K562 (cell line): ENCODE data around the gene AFDN. TPM values are rescaled to one million over a fixed set of nuclear protein-coding genes. Genes with fewer than 3 reads are reported as not detected.
A peak's percentile ranks its signal among the peaks of the same experiment; 100 is the strongest.

Experiments
- ATAC-seq: fragments of 200-7000 bp; cut with Tn5 transposase; 3 replicates; pipeline ENCODE4 v1.9.1; 2020; ENCODE audit warnings: moderate library complexity
- BruUV-seq: library from RNA; stranded (reverse); fragments of 400-500 nt; replicated peaks from 2 replicates; lab custom pipeline; 2021; lab: Mats Ljungman, UMichigan
- CTCF ChIA-PET: fragments of 300-600 bp; formaldehyde crosslinking; extraction: SDS; loops from one replicate; lab custom pipeline; 2021; ENCODE audit warnings: low intra/inter-chr PET ratio; lab: Yijun Ruan, JAX
- POLR2A ChIA-PET: fragments of 300-600, 350-650 bp; sonication (Branson Sonifier 250); formaldehyde crosslinking; extraction: SDS; loops from one replicate; lab custom pipeline; 2021; ENCODE audit warnings: antibody characterized with exemption, inconsistent platforms; lab: Yijun Ruan, JAX
- DNase-seq, 4 experiments: peaks; one replicate each; pipeline versions ENCODE4 v3.0.0 to v3.0.0-alpha.2; 2011 to 2018; ENCODE audit warnings: low spot score in 3 of 4, mixed read lengths in 3 of 4; ENCODE audit errors: extremely low read depth in 1 of 4
- FAIRE-seq: peaks from 2 replicates; lab custom pipeline; 2011; peaks lifted over from hg19 to GRCh38; lab: Jason Lieb, UNC
- H2AFZ ChIP-seq: 2 replicates; pipeline ENCODE4 v1.6.0; 2011; ENCODE audit warnings: low read depth, low read length, control low read depth, inconsistent platforms
- H3K27ac ChIP-seq: fragments of 200-600 bp; 3 replicates; pipeline ENCODE4 v1.8.0; 2011; ENCODE audit warnings: low read depth, mild to moderate bottlenecking, control low read depth, inconsistent platforms, low read length, moderate library complexity, mixed read lengths; ENCODE audit errors: extremely low read depth
- H3K27me3 ChIP-seq, 2 experiments: fragments of 300-600 bp in 1 of 2; 2 replicates in 1 of 2; 3 replicates in 1 of 2; pipeline versions ENCODE4 v1.6.0 to v1.8.0; 2011; ENCODE audit warnings: inconsistent platforms in 2 of 2, low read length in 2 of 2, mild to moderate bottlenecking in 1 of 2, mixed read lengths in 1 of 2, moderate library complexity in 1 of 2; ENCODE audit not compliant: control insufficient read depth in 2 of 2, insufficient read depth in 2 of 2
- H3K36me3 ChIP-seq: fragments of 300-600 bp; 3 replicates; pipeline ENCODE4 v1.8.0; 2011; ENCODE audit warnings: mild to moderate bottlenecking, low read length, inconsistent platforms; ENCODE audit not compliant: control insufficient read depth, insufficient read depth
- H3K4me1 ChIP-seq, 2 experiments: fragments of 200-600 bp in 1 of 2; replicated peaks in 1 of 2; 2 replicates in 1 of 2; 3 replicates in 1 of 2; pipeline versions ENCODE4 v1.5.1 to v1.8.0; 2011; ENCODE audit warnings: inconsistent platforms in 2 of 2, low read length in 2 of 2, mild to moderate bottlenecking in 1 of 2, mixed read lengths in 1 of 2, moderate library complexity in 1 of 2; ENCODE audit not compliant: control insufficient read depth in 2 of 2, insufficient read depth in 2 of 2
- H3K4me2 ChIP-seq: 2 replicates; pipeline ENCODE4 v1.6.1; 2011; ENCODE audit warnings: low read length, control low read depth, inconsistent platforms, mixed read lengths; ENCODE audit not compliant: insufficient read depth
- H3K4me3 ChIP-seq: fragments of 200-600 bp; sonication (generic), shearing (Covaris generic); 2 replicates; pipeline ENCODE4 v1.5.1; 2016; ENCODE audit warnings: control low read depth, inconsistent platforms
- H3K79me2 ChIP-seq: fragments of 200-600 bp; 3 replicates; pipeline ENCODE4 v1.8.0; 2011; ENCODE audit warnings: low read length, inconsistent platforms; ENCODE audit not compliant: control insufficient read depth, insufficient read depth
- H3K9ac ChIP-seq, 2 experiments: 2 replicates each; pipeline versions ENCODE4 v1.6.0 to v1.6.1; 2011; ENCODE audit warnings: low read depth in 2 of 2, low read length in 2 of 2, control low read depth in 1 of 2, inconsistent platforms in 1 of 2, mild to moderate bottlenecking in 1 of 2, mixed read lengths in 1 of 2; ENCODE audit not compliant: insufficient read depth in 1 of 2
- H3K9me1 ChIP-seq: one replicate; pipeline ENCODE4 v1.6.0; 2011; ENCODE audit warnings: inconsistent platforms, mild to moderate bottlenecking, low read length, moderate library complexity; ENCODE audit not compliant: control insufficient read depth, insufficient read depth
- H3K9me3 ChIP-seq: replicated peaks from 2 replicates; pipeline ENCODE4 v1.5.1; 2011; ENCODE audit warnings: low read depth, low read length, inconsistent platforms; ENCODE audit not compliant: control insufficient read depth, insufficient read depth
- H4K20me1 ChIP-seq: replicated peaks from 2 replicates; pipeline ENCODE4 v1.6.1; 2011; ENCODE audit warnings: low read length, inconsistent platforms, mixed read lengths; ENCODE audit not compliant: control insufficient read depth, insufficient read depth
- EHMT2 ChIP-seq: fragments of 450-650 bp; IDR thresholded peaks from 2 replicates; pipeline ENCODE4 v1.6.1; 2018; ENCODE audit warnings: antibody characterized with exemption
- WGBS: fragments of 100-300 bp; shearing (Covaris generic); methylation state at CpG from one replicate; pipeline ENCODE4 v1.1.6; 2016; ENCODE audit warnings: low coverage, mixed read lengths; ENCODE audit not compliant: insufficient coverage; ENCODE audit errors: missing lambda C conversion rate; 5-methylcytosine and 5-hydroxymethylcytosine counted together
- in situ Hi-C: fragments of 300-500 bp; cut with MboI; formaldehyde crosslinking; loops from 4 replicates; pipeline ENCODE4 v1.15.0; 2018; ENCODE audit warnings: inconsistent platforms, mixed read lengths
- intact Hi-C: fragments of 100-400 bp; cut with micrococcal nuclease; formaldehyde crosslinking; loops from 2 replicates; pipeline ENCODE4 v1.14.2; 2022
- polyA plus RNA-seq, 8 experiments: library from polyadenylated mRNA; depleted of rRNA in 4 of 8; stranded (reverse) in 5 of 8; unstranded in 3 of 8; fragments of >200 nt; fragmentation: Nextera tagmentation in 2 of 8; fragmentation: Illumina TruSeq in 1 of 8; extraction: Ambion mirVana in 2 of 8; extraction: Trizol in 1 of 8; gene quantifications; 2 replicates each; pipeline versions ENCODE4 v1.2.1 to v1.2.3, GENCODE V29; 2011 to 2014; ENCODE audit warnings: inconsistent platforms in 1 of 8, missing spikeins in 1 of 8
- total RNA-seq, 7 experiments: library from RNA; depleted of rRNA in 6 of 7; stranded (reverse); fragments of >200 nt in 6 of 7; fragmentation: Illumina TruSeq in 2 of 7; extraction: Trizol in 2 of 7; gene quantifications; 2 replicates each; pipeline versions ENCODE4 v1.2.1 to v1.2.3, GENCODE V29; 2011 to 2021; ENCODE audit warnings: low replicate concordance in 1 of 7
- TF ChIP-seq, protein P1 (sequence below), 2 experiments: fragments of 450-650 bp; formaldehyde crosslinking in 1 of 2; IDR thresholded peaks; 2 replicates each; pipeline versions ENCODE4 v1.4.0 to v1.6.1; 2014 to 2020; ENCODE audit warnings: mild to moderate bottlenecking in 2 of 2, borderline replicate concordance in 1 of 2, low read depth in 1 of 2
- TF ChIP-seq, protein P2 (sequence below): fragments of 450-650 bp; IDR thresholded peaks from 2 replicates; pipeline ENCODE4 v1.6.1; 2017; ENCODE audit warnings: antibody characterized with exemption, mild to moderate bottlenecking

The AFDN gene
- total and polyA plus RNA-seq, 9 of the 15 experiments (the other 6 are each of a cell fraction or from before 2014, with no cell fraction given) = 7.2 to 129 (median 105) TPM

DNA sequence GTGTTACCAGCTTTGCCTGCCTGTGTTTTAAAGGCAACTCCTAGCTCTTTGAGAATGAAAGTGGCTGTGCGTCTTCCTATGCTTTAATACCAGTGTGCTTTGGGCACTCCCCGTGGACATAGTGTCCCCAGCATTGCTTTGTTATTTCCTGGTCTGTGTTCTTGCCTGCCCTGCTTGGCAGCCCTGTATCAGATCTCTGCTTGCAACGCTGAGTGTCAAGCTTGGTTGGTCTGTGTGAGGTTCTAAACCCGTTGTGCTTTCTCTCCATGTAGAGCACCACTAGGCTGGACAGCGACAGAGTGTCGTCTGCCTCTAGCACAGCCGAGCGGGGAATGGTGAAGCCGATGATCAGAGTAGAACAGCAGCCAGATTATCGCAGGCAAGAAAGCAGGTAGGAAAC lies 80.2 kb downstream of the AFDN start:
- FAIRE-seq = no peak
- H3K4me1 ChIP-seq = no peaks in the 10 kb centered on the region

More for the DNA sequence above, 80.2 kb downstream of the AFDN start:
- TF ChIP-seq, protein P1, sequence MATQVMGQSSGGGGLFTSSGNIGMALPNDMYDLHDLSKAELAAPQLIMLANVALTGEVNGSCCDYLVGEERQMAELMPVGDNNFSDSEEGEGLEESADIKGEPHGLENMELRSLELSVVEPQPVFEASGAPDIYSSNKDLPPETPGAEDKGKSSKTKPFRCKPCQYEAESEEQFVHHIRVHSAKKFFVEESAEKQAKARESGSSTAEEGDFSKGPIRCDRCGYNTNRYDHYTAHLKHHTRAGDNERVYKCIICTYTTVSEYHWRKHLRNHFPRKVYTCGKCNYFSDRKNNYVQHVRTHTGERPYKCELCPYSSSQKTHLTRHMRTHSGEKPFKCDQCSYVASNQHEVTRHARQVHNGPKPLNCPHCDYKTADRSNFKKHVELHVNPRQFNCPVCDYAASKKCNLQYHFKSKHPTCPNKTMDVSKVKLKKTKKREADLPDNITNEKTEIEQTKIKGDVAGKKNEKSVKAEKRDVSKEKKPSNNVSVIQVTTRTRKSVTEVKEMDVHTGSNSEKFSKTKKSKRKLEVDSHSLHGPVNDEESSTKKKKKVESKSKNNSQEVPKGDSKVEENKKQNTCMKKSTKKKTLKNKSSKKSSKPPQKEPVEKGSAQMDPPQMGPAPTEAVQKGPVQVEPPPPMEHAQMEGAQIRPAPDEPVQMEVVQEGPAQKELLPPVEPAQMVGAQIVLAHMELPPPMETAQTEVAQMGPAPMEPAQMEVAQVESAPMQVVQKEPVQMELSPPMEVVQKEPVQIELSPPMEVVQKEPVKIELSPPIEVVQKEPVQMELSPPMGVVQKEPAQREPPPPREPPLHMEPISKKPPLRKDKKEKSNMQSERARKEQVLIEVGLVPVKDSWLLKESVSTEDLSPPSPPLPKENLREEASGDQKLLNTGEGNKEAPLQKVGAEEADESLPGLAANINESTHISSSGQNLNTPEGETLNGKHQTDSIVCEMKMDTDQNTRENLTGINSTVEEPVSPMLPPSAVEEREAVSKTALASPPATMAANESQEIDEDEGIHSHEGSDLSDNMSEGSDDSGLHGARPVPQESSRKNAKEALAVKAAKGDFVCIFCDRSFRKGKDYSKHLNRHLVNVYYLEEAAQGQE (IDR thresholded peaks at IDR 0.05; ENCODE audit: borderline replicate concordance) = peak; percentile 42
- TF ChIP-seq, protein P1 (CRISPR knock-in tag; IDR thresholded peaks at IDR 0.05; ENCODE audit: low read depth) = no peak
- peak; percentile 10; the same call in 1 of the 2 replicates for TF ChIP-seq EHMT2
- TF ChIP-seq, protein P2, sequence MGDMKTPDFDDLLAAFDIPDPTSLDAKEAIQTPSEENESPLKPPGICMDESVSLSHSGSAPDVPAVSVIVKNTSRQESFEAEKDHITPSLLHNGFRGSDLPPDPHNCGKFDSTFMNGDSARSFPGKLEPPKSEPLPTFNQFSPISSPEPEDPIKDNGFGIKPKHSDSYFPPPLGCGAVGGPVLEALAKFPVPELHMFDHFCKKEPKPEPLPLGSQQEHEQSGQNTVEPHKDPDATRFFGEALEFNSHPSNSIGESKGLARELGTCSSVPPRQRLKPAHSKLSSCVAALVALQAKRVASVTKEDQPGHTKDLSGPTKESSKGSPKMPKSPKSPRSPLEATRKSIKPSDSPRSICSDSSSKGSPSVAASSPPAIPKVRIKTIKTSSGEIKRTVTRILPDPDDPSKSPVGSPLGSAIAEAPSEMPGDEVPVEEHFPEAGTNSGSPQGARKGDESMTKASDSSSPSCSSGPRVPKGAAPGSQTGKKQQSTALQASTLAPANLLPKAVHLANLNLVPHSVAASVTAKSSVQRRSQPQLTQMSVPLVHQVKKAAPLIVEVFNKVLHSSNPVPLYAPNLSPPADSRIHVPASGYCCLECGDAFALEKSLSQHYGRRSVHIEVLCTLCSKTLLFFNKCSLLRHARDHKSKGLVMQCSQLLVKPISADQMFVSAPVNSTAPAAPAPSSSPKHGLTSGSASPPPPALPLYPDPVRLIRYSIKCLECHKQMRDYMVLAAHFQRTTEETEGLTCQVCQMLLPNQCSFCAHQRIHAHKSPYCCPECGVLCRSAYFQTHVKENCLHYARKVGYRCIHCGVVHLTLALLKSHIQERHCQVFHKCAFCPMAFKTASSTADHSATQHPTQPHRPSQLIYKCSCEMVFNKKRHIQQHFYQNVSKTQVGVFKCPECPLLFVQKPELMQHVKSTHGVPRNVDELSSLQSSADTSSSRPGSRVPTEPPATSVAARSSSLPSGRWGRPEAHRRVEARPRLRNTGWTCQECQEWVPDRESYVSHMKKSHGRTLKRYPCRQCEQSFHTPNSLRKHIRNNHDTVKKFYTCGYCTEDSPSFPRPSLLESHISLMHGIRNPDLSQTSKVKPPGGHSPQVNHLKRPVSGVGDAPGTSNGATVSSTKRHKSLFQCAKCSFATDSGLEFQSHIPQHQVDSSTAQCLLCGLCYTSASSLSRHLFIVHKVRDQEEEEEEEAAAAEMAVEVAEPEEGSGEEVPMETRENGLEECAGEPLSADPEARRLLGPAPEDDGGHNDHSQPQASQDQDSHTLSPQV = no peak
- Histone ChIP-seq H3K27me3 (no peaks in the 10 kb centered on the region), H3K27ac (no peak overlapping the region), H2AFZ (no peak overlapping the region), H3K36me3 (peaks cover 68% of the 10 kb centered on the region), H3K79me2 (no peaks in the 10 kb centered on the region), H3K9ac (no peak overlapping the region), H3K9me1 (no peaks in the 10 kb centered on the region), H3K4me3 (no peak overlapping the region), H4K20me1 (no peaks in the 10 kb centered on the region), H3K4me2 (no peak overlapping the region), H3K9me3 (no peaks in the 10 kb centered on the region)
- in situ Hi-C loops = no loop called here
- 89% methylated on average over 10 of the region's 10 CpGs for WGBS
- CTCF ChIA-PET = no interaction called here
- intact Hi-C loops = no loop called here
- no TSS peak for BruUV-seq
- no peak for DNase-seq
- peak; percentile 59; the same call in 2 of the 3 replicates for ATAC-seq
- POLR2A ChIA-PET = interaction anchor here (1.3 to 1.8 kb wide), 2 partner anchors 8 to 10 kb away, joined by 3 to 7 read pairs; no protein-coding TSS in a partner anchor
